ENCODE results near the gene CCDC134. TPM values are rescaled to one million over a fixed set of nuclear protein-coding genes. Genes with fewer than 3 reads are reported as not detected.

CCDC134 gene
- total and polyA plus RNA-seq, 2 donors from 2014 or later = 5.0 to 12.2 TPM

- Histone ChIP-seq H3K9me3 (ENCODE audit: control insufficient read depth in 2 of 3, insufficient read depth in 1 of 3, low read length in 3 of 3) (no peaks in the 10 kb centered on the region), H3K36me3 (ENCODE audit: control insufficient read depth in 2 of 3, insufficient read depth in 3 of 3, low read length in 3 of 3) (no peaks in the 10 kb centered on the region), H3K27ac (ENCODE audit: low read depth in 2 of 2, low read length in 2 of 2) (no peak overlapping the region), H3K27me3 (ENCODE audit: control insufficient read depth, insufficient read depth, low read length) (no peaks in the 10 kb centered on the region), H3K9ac (ENCODE audit: low read length in 3 of 3) (no peak overlapping the region), H3K4me3 (ENCODE audit: low read length in 3 of 3) (no peak overlapping the region), H3K4me1 (ENCODE audit: control insufficient read depth in 2 of 3, insufficient read depth in 2 of 3, low read depth in 1 of 3, low read length in 3 of 3) (peaks cover 0 to 16% (median 13%) of the 10 kb centered on the region in 3 donors)
- TF ChIP-seq CTCF (IDR thresholded peaks at IDR 0.05; ENCODE audit: borderline replicate concordance, extremely low read depth, insufficient read depth) = peak; percentile 53
- intact Hi-C loops (cut with DNase I) = no loop called here
- DNase-seq (peak in 2 of 5 donors; percentile 57 to 65), FAIRE-seq (no peak)
These were observed 22.0 kb downstream of the CCDC134 start for GRCh38 chr22:41822317-41823057.

GRCh38 chr22:41823797-41824196, 23.3 kb downstream of the CCDC134 start:
- DNase-seq (no peak), FAIRE-seq (no peak)
- intact Hi-C loops (cut with DNase I) = no loop called here
- H3K9ac ChIP-seq (ENCODE audit: low read length in 3 of 3) = no peak overlapping the region
- no peak overlapping the region for H3K4me3 ChIP-seq (ENCODE audit: low read length in 3 of 3)
- H3K4me1 ChIP-seq (ENCODE audit: control insufficient read depth in 2 of 3, insufficient read depth in 2 of 3, low read depth in 1 of 3, low read length in 3 of 3) = peaks cover 0 to 16% (median 13%) of the 10 kb centered on the region in 3 donors
- H3K27ac ChIP-seq (ENCODE audit: low read depth in 2 of 2, low read length in 2 of 2) = no peak overlapping the region
- H3K9me3 ChIP-seq (ENCODE audit: control insufficient read depth in 2 of 3, insufficient read depth in 1 of 3, low read length in 3 of 3) = no peaks in the 10 kb centered on the region
- H3K36me3 ChIP-seq (ENCODE audit: control insufficient read depth in 2 of 3, insufficient read depth in 3 of 3, low read length in 3 of 3) = no peaks in the 10 kb centered on the region
- no peak for TF ChIP-seq CTCF (IDR thresholded peaks at IDR 0.05; ENCODE audit: borderline replicate concordance, extremely low read depth, insufficient read depth)
- no peaks in the 10 kb centered on the region for H3K27me3 ChIP-seq (ENCODE audit: control insufficient read depth, insufficient read depth, low read length)

GRCh38 chr22:41825376-41825775, 24.9 kb downstream of the CCDC134 start:
- Histone ChIP-seq H3K4me1 (ENCODE audit: control insufficient read depth in 2 of 3, insufficient read depth in 2 of 3, low read depth in 1 of 3, low read length in 3 of 3) (peaks cover 0 to 16% (median 13%) of the 10 kb centered on the region in 3 donors), H3K4me3 (ENCODE audit: low read length in 3 of 3) (no peak overlapping the region), H3K36me3 (ENCODE audit: control insufficient read depth in 2 of 3, insufficient read depth in 3 of 3, low read length in 3 of 3) (no peaks in the 10 kb centered on the region), H3K9ac (ENCODE audit: low read length in 3 of 3) (no peak overlapping the region), H3K9me3 (ENCODE audit: control insufficient read depth in 2 of 3, insufficient read depth in 1 of 3, low read length in 3 of 3) (no peaks in the 10 kb centered on the region), H3K27me3 (ENCODE audit: control insufficient read depth, insufficient read depth, low read length) (no peaks in the 10 kb centered on the region), H3K27ac (ENCODE audit: low read depth in 2 of 2, low read length in 2 of 2) (peak overlapping the region in 1 of 2 donors; percentile 17)
- TF ChIP-seq CTCF (IDR thresholded peaks at IDR 0.05; ENCODE audit: borderline replicate concordance, extremely low read depth, insufficient read depth) = no peak
- FAIRE-seq (no peak), DNase-seq (no peak)
- intact Hi-C loops (cut with DNase I) = no loop called here
